ENCODE results near the gene NCOA3.
"Not testable (repeated sequence)": the region's sequence is repeated elsewhere in the genome, so short reads cannot be mapped to it uniquely, and the experiment has no call there.

DNA sequence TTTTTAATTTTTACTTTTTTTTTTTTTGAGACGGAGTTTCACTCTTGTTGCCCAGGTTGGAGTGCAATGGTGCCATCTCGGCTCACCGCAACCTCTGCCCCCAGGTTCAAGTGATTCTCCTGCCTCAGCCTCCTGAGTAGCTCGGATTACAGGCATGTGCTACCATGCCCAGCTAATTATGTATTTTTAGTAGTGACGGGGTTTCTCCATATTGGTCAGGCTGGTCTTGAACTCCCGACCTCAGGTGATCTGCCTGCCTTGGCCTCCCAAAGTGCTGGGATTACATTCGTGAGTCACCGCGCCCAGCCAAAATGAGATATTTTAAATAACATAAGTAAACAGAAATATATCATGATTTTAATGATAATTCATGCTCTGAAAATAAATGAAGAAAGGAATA lies 1.6 kb upstream of the NCOA3 start:
- TF ChIP-seq CTCF, POLR2A (IDR thresholded peaks at IDR 0.05): not testable (repeated sequence)
